ENCODE measurements around the gene IRF9.

IRF9 gene

DNA sequence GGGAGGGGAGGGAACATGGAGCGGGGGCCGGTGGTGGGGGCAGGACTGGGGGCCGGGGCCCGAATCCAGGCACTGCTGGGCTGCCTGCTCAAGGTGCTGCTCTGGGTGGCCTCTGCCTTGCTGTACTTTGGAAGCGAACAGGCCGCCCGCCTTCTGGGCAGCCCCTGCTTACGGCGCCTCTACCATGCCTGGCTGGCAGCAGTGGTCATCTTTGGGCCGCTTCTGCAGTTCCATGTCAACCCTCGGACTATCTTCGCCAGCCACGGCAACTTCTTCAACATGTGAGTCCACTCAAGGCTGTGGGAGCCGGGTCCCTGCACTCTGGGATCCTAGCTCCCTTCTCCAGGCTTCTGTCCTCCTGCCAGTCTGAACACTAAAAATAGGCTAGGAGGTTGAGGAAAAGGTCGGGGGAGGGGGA lies 29.5 kb upstream of the IRF9 start:
- DNase-seq (ENCODE audit: low spot score): no peak

DNA sequence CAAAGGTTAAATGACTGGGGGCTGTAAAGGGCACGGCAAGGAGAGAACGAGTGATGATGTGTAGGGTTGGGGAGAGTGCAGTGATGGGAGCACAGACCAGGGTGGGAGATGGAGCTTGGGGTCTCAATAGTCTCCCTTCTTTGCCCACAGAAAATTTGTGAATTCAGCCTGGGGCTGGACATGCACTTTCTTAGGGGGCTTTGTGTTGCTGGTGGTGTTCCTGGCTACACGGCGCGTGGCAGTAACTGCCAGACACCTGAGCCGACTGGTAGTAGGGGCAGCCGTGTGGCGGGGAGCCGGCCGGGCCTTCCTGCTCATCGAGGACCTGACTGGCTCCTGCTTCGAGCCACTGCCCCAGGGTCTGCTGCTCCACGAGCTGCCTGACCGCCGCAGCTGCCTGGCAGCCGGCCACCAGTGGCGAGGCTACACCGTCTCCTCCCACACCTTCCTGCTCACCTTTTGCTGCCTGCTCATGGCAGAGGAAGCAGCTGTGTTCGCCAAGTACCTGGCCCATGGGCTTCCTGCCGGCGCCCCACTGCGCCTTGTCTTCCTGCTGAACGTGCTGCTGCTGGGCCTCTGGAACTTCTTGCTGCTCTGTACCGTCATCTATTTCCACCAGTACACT lies 28.9 kb upstream of the IRF9 start:
- no peak for DNase-seq (ENCODE audit: low spot score)

DNA sequence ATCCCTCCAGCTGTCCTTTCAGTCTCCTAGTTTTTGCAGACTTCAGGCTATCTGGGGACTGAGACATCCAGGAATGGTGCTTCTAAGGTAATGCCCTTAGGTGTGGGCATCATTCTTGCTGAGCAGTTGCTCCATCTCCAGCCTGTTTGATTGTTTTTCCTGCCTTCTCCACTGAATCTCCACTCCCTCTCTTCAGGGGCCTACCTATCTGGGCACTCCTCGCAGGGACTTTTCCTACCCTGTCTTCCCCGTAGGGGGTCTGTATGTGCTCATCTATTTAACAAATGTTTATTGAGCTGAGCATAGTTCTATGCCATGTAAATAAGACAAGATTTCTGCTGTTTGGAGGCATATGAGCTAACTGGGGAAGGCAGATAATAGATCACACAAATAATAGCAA lies 28.1 kb upstream of the IRF9 start:
- DNase-seq (ENCODE audit: low spot score): no peak

DNA sequence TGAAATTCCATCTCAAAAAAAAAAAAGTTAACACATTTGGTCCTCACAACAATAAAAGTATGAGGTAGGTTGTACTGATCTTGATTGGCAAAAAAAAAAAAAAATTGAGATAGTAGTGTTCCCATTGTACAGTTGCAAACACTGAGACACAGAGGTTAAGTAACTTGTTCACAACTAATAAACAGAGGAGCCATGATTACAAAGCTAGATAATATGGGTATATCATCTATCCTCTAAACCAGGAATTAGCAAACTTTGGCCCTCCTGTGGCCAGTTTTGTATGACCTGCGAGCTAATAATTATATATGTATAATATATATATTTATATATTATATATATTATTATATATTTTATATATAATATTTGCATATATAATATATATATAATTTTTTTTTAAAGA lies 27.3 kb upstream of the IRF9 start:
- DNase-seq (ENCODE audit: low spot score): no peak

- DNase-seq (ENCODE audit: low spot score): no peak
Observed at GRCh38 chr14:24135584-24135833, 25.6 kb upstream of the IRF9 start.

GRCh38 chr14:24135834-24136683 lies 25.0 kb upstream of the IRF9 start, which contains the start of gene PSME1:
Gene PSME1 (plus strand): TSS chr14:24136194. CDS start chr14:24136263, 69 bp downstream.
- peak; percentile 93 for DNase-seq (ENCODE audit: low spot score)

- no peak for DNase-seq (ENCODE audit: low spot score)
Observed at GRCh38 chr14:24136684-24137528, 24.2 kb upstream of the IRF9 start.

- DNase-seq (ENCODE audit: low spot score): no peak
Observed at GRCh38 chr14:24137529-24138395, 23.3 kb upstream of the IRF9 start.

DNA sequence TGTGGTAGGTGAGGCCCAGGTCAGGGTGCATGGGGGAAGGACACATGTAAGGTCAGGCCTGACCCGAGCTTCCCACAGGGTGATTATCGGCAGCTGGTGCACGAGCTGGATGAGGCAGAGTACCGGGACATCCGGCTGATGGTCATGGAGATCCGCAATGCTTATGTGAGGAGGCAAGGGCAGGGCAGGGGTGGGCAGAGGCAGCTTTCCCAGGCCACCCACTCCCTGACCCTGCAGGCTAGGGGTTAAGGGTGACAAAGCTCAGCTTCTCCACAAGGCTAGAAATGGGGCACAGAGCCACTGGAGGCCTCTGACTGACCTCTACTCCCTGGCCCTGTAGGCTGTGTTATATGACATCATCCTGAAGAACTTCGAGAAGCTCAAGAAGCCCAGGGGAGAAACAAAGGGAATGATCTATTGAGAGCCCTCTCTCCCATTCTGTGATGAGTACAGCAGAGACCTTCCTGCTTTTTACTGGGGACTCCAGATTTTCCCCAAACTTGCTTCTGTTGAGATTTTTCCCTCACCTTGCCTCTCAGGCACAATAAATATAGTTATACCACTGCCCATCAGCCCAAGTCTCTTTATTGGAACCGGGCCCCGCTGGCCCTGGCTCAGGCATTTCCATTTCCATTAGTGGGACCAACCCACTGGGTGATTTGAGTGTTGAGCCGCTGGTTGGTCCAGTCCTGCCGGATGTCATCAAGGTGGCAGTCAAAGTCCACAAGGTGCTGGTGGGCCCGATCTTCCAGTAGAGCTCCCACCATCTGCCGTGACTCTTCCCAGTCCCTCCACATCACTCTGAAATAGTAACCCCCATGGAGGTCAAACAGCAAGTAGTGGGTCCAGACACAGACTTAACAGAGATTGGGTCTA lies 22.4 kb upstream of the IRF9 start:
- DNase-seq (ENCODE audit: low spot score): no peak

DNA sequence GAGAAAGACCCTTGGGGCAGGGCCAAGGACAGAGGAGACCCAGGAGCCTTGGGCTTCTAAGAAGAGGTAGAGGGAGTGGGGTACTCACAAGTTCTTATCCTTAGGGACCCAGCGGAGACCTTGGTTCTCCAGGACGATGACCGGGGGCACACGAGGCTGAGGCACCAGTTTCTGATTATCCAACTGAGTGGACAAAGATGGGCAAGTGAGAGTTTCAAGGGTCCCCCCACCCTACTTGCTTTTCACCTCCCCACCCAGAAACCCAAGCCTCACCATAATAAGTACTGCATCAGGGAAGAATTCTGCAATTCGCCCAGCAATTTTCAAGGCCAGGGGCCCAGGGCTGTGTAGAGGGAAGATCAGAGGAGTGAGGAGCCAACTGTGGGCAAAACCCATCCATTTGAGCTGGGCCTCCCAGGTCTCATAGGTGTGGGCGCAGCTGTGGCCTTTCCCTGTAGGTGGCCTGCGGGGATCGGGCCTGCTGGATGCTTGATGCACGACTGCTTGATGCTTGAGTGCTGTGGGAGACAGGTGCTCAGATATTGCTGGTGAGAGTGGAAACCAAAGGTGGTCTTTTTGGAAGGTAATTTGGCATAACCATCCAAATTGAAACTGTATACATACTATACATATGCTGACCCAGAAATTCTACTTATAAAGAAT lies 21.7 kb upstream of the IRF9 start:
- DNase-seq (ENCODE audit: low spot score): peak; percentile 20

DNA sequence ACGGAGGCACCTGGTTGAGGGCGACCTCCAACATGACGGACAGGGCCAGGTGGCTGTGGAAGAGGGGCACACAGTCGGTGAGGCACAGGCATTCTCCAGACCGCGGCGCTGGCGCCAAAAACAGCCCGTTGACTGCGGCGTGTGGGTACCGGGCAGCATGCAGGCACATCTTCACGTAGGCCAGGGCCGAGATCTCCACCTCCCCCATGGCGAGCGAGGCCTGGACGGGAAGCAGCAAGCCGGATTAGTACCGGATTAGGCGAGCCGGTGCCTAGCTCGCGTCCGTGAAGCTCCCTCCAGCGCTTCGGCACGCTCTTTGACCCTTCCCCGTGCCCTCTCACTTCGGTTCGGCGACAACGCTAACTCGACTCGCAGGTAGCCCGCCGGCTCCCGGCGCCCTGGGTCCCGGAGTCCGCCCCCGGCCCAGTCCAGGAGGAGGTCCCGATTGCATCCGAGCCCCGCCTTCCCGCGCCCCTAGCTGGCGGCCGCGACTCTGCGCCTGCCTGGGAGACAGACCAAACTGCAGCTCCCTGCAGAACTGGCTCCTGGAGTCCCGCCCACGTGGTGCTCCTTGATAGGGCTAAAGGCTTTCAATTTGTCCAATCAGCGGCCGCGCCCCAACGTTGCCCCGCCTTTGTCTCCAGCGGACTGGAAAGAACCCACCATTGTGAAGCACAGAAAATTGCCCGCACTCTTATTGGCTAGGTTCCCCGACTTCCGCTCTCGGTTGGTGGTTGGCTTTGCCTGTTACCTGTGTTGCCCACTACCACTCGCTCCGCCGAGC lies 19.8 kb upstream of the IRF9 start, which contains the start of gene EMC9:
Gene EMC9 (minus strand): TSS at position 495 of the 784 bp plus-strand sequence. CDS start 287 bp downstream, at position 208.
- peak; percentile 99 for DNase-seq (ENCODE audit: low spot score)

DNA sequence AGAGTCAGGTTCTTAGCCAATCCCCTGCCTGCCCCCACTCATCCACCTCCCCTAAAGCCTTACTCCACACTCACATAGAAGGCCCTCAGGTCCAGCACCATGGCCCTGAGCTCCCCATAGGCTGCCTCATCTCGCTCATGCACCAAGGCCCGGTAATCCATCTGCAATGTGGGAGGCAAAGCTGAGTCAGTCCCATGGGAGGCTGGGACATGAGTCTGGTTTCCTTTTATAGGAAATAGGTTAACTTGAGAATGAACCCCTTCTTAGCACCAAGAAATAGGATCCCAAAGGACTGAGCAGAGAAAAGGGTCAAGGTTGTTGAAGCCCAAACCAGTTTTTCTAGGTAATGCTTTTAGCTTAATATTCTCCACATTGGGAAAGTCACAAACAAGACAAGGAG lies 17.6 kb upstream of the IRF9 start:
- DNase-seq (ENCODE audit: low spot score): no peak

GRCh38 chr14:24144451-24144850 lies 16.6 kb upstream of the IRF9 start:
- DNase-seq (ENCODE audit: low spot score): no peak

DNA sequence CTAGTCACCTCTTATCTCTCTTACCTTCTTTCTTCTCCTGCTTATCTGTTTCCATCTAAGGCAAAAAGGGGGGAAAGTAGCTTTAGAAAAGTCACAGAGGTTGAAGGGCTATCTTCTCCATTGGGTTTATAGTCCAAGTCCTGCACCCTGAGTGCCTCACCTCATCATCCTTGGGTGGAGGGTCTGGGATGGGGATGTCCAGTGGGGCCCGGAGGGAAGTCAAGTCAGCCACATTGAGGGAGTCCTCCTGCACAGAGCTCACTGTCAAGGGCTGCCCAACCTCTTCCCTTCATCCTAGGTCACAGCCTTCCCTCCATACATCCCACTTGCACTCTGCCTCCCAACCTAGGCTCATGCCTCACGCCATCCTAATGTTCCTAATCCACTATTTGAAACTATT lies 15.8 kb upstream of the IRF9 start:
- DNase-seq (ENCODE audit: low spot score): no peak

GRCh38 chr14:24145690-24146452 lies 15.2 kb upstream of the IRF9 start:
- DNase-seq (ENCODE audit: low spot score): no peak

- DNase-seq (ENCODE audit: low spot score): peak; percentile 97
Observed at GRCh38 chr14:24146453-24146977, 14.6 kb upstream of the IRF9 start, which contains the start of gene PSME2. Gene PSME2 (minus strand): TSS chr14:24146610. CDS start chr14:24146581, 29 bp downstream.

GRCh38 chr14:24146978-24147760 lies 13.9 kb upstream of the IRF9 start, which contains the start of gene RNF31:
Gene RNF31 (plus strand): TSS chr14:24147498. CDS start chr14:24147699, 201 bp downstream.
- DNase-seq (ENCODE audit: low spot score): peak; percentile 99

Data from LoVo (cell line).